HG03439 (cell line): ENCODE measurements around the gene XRCC1.
"Not testable (repeated sequence)": the region's sequence is repeated elsewhere in the genome, so short reads cannot be mapped to it uniquely, and the experiment has no call there.

Experiments used
- ATAC-seq: cut with Tn5 transposase; IDR thresholded peaks from one replicate; pipeline ENCODE4 v1.9.1; 2021; ENCODE audit warnings: mild to moderate bottlenecking, moderate library complexity; ENCODE audit not compliant: unreplicated experiment

Gene XRCC1

GRCh38 chr19:43548706-43549105, 26.6 kb downstream of the XRCC1 start:
- ATAC-seq: no peak

DNA sequence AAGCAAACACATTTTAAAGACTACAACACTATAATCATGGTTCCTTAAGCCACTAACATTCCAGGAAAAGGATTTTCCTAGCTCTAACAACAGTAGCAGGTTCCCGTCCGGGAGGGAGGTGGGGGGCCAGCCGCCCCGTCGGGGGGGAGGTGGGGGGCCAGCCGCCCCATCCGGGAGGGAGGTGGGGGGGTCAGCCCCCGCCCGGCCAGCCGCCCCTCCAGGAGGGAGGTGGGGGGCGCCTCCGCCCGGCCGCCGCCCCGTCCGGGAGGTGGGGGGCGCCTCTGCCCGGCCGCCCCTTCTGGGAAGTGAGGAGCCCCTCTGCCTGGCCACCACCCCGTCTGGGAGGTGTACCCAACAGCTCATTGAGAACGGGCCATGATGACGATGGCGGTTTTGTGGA, 27.4 kb downstream of the XRCC1 start:
- not testable (repeated sequence) for ATAC-seq

- no peak for ATAC-seq
Measured at GRCh38 chr19:43546581-43546980, 28.7 kb downstream of the XRCC1 start.

DNA sequence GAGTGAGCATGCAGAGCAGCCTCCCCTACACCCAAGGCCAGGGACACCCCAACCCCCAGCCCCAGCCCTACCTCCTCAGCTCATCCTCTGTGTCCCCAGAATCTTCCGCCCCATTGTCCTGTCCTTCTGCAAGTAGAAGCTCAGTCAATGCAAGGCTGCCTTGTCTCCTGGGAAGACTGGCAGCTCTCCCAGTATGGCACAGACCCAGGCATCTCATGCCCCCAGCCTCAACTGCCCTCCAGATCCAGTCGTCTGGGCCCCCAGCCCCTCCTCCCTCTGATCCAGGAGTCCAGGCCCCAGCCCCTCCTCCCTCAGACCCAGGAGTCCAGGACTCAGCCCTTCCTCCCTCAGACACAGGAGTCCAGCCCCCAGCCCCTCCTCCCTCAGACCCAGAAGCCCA, 29.3 kb downstream of the XRCC1 start:
- no peak for ATAC-seq

DNA sequence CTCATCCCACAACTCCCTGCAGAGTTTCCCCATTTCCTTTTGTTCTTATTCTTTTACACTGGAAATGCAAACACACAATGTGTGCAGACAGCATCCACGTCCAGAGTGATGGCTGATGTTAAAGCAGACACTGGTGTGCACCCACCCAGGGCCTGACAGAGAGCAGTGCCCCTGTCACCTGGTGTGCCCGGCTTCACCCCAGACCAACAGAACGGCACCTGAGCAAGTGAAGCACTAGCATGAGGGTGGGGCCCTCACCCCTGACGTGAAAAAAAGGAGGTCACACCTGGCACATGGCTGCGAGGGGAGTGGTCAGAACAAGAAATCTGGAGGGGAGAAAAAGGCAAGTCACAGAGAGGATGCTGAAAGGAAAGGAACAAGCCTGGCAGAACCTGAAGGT, 30.1 kb downstream of the XRCC1 start:
- no peak for ATAC-seq

- ATAC-seq: no peak
Measured at GRCh38 chr19:43544077-43544476, 31.2 kb downstream of the XRCC1 start.

- no peak for ATAC-seq
Measured at GRCh38 chr19:43541920-43542650, 33.2 kb downstream of the XRCC1 start.

DNA sequence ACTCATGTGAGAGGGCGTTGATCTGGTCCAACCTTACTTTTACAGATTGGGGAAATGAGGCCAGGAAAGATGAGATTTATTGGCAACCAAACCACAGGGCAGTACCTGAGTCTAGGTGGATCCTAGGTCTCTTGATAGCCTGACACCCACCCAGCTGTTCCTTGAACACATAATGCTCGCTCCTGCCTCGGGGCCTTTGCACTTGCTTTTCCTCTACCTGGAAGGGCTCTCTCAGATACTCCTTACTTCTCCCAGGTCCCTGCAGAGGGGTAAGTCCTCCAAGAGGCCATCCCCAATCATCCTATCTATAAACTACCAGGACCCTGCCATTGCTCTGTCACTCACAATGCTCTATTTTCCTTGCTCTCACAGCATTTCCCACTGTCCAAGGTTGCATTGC, 34.9 kb downstream of the XRCC1 start:
- ATAC-seq: no peak

DNA sequence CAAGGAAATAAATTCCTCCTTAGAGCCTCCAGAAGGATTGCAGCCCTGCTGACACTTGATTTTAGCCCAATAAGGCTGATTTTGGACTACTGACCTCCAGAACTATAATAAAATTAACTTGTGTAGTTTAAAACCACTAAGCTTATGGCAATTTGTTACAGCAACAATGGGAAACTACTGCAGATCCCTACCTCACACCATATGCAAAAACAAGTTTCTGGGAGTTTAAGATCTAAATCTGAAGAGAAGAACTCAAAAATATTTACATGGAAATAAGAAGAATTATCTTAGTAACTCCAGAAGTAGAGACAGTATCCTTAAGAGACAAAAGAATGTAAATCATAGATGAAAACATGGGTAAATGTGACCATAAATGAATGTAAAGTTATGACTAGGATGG, 36.4 kb downstream of the XRCC1 start:
- ATAC-seq: no peak

DNA sequence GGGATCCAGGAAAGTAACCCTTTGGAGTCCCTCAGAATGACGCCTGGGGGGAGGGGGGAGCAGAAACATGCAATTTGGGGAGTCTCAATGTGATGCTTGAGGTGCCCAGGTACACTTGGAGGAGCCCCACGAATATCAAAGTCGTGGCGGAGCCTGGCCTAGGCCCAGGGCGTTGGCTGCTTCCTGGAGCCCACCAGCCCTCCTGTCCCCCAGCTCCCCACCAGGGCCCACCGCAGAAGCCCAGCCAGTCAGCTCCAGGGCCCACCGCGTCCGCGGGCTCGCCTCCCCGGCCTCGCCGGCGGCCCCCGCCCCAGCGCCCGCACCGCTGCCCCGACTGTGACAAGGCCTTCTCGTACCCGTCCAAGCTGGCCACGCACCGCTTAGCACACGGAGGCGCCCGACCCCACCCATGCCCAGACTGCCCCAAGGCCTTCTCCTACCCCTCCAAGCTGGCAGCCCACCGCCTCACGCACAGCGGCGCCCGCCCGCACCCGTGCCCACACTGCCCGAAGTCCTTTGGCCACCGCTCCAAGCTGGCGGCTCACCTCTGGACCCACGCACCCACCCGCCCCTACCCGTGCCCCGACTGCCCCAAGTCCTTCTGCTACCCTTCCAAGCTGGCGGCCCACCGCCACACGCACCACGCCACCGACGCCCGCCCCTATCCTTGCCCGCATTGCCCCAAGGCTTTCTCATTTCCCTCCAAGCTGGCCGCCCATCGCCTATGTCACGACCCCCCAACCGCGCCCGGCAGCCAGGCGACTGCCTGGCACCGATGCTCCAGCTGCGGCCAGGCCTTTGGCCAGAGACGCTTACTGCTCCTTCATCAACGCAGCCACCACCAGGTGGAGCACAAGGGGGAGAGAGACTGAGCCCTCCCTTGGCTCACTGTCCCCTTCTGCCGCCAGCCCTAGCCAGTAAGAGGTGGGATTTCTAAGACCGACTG, 40.2 kb downstream of the XRCC1 start:
- no peak for ATAC-seq

DNA sequence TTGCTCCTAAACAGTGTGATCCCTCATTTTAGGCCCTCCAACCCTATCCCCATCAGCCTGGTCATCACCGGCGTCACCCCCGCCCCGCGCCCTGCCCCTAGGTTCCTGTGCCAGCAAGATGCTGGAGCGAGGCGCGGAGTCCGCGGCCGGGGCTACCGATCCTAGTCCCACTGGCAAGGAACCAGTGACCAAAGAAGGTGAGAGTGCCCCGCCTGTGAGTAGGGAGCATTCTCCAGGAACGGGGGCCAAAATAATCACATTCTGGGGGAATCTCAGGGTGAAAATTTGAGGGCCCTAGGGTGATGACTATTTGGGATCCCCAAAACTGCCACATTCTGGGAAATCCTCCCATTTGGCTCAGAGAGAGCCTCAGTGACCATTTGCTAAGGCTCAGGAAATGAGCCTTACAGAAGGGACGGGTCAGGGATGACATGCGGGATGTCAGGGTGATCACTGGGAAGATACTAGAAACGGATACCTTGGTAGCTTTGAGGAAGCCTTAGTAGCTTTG, 41.0 kb downstream of the XRCC1 start:
- no peak for ATAC-seq

DNA sequence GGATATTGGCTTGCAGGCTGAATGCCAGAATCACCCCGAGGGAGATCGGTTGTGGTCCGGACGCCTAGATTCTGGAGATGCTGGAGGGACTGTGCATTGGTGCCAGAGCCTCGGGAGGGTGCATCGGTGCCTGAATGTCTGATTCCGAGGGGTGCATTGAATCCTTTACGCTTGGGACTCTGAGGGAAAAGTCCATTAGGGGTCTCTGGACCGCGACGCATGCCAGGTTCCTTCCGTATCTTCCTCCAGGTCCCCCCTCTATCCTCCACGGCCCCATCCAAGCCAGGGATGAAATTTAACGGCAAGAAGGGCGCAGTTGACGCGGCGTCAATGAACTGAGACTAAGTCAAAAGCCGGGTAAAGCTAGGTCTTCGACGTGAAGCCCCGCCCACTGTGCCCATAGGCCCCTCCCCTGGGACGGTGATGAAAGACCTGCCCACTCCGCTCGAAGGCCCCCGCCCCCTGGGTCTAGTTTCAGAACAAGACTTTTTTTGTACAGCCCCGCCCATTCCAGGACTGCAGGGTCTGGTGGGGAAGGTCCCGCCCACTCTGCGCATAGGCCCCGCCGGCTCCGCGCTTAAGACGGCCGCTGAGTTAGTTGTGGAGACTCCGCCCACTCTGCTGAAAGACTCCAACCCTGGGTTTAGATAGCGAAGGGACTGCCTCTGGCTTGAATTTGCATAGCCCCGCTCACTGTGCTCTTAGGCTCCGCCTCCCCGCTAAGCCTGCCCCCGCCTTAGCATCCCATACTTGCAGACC, 41.6 kb downstream of the XRCC1 start:
- peak; percentile 55 for ATAC-seq

GRCh38 chr19:43532962-43533545, 42.3 kb downstream of the XRCC1 start, which contains the start of gene ZNF575:
Gene ZNF575 (plus strand): TSS chr19:43533188. CDS start chr19:43534423, 1,235 bp downstream.
- ATAC-seq: peak; percentile 59

DNA sequence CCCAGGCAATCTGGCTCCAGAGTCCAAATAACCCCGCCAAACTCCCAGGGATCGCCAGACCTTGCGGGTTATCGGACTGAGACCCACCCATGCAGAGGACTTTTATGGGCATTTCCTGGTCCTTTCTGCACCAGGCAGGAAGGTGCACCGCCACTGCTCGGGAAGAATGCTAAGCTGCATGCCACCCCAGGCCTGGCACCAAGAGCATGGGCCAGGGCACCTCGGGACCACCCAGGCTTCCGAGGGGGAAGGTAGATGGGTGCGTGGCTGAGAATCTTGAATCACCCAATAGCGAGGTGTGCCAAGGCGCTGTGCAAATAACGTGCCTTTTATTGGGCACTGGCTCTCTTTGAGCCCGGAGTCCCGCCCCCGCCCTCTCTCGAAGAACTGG, 42.8 kb downstream of the XRCC1 start:
- no peak for ATAC-seq

GRCh38 chr19:43527860-43528622, 47.3 kb downstream of the XRCC1 start:
- ATAC-seq: no peak

DNA sequence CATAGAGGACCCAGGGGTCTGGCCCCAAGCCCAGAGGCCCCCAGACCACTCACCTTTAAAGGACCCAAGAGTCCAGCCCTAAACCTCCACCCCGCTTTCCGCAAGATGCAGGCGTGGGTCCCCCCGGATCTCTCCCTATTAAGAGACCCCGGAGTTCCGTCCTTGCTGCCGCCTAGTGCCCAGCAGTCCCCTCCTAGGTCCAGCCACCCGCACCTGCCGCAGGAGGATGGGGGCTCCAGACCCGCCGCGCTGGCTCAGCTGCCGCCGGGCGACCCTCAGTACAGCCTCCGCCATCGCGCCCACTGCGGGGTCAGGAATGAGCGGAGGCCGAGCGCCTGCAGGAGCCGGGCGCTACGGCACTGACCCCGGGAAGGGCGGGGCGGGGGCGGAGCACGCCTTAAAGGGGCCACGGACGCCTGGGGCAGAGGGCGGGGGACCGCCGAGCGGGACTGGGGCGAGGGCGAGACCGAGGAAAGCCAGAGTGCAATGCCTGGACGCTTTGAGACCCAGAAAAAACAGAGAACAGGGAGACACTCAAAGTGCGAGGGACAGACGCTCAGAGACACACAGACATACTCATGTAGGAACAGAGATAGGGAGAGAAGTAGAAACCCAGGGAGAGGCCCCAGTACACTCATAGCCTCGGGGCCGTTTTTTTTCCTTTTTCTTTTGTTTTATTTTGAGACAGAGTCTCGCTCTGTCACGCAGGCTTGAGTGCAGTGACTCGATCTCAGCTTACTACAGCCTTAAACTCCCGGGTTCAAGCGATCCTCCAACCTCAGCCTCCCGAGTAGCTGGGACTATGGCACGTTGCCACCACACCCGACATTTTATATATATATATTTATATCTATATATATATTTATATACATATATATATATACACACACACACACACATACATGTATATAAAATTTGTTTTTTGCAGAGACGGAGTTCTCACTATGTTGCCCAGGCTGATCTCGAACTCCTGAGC, 48.2 kb downstream of the XRCC1 start, which contains the start of gene ETHE1:
Gene ETHE1, minus strand, starts transcription at position 318 of the 976 bp plus-strand sequence. Its CDS starts 24 bp downstream, at position 294.
- no peak for ATAC-seq

DNA sequence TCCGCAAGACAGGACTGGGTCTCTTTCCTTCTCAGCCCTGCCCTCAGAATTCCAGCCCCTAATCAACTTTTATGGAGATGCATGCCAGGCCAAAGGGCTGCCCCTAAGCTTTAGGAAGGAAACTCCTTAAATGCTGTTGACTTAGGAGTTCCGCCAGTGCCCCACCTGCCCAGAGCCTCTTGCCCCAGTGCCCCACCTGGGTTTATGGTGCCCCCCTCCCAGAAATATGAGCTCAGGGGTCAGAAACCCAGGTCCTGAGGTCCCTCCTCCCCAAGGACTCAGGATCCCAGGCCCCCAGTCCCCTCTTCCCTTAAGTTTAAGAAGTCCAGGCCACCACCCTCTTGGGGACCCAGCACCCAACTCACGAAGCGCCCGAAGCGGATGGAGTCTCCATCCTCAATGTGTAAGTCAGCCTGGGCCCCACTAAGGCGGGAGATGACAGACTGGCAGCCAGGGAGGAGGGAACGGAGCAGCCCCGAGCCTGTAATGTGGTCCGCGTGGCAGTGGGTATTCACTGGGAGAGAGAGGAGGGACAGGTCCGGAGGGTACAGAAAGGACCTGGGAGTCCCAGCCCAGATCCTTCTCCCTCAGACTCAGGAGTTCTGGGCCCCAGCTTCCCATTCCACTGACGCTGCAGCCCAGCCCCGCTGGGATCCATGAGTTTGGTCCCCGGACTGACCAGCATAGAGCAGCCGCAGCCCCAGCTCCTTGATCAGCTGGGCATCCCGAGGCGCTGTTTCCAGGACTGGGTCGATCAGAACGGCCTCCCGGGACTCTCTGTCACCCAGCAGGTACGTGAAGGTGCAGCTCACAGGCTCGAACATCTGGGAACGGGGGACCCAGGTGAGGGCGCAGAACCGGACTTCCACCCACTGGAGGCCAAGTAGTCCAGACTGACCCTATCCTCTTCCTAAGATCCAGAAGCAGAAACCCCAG, 49.2 kb downstream of the XRCC1 start:
- ATAC-seq: no peak
